D721Med (cell line): Measurements from ENCODE around the gene CCDC141.

Source experiments
- DNase-seq: peaks from one replicate; pipeline ENCODE4 v3.0.0; 2011; ENCODE audit warnings: low spot score; ENCODE audit not compliant: insufficient read length
- FAIRE-seq: peaks from 2 replicates; lab custom pipeline; 2011; peaks lifted over from hg19 to GRCh38; lab: Jason Lieb, UNC
- TF ChIP-seq, protein P1 (sequence below): IDR thresholded peaks from 2 replicates; pipeline ENCODE4 v1.5.1; 2012; ENCODE audit warnings: mild to moderate bottlenecking, control low read depth; ENCODE audit not compliant: insufficient read depth; ENCODE audit errors: missing control alignments

Gene CCDC141

DNA sequence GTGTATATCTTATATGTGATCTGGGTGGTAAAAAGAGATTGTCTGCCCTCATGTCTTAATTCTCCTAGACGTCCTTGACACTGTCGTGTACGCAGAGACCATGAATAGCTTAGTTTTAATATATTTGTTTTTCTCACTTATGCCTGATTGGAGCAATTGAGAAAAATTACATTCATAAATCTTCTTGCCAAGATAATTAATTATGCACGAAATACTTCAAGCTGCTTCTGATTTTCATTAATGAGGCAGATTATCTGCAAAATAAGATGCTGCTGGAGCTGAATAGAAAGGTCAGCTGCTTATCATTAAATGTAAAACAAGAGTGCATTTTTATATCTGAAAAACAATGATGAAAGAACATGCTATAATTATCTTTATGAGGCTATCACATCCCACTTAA is 95.9 kb downstream of the CCDC141 start:
- TF ChIP-seq, protein P1, sequence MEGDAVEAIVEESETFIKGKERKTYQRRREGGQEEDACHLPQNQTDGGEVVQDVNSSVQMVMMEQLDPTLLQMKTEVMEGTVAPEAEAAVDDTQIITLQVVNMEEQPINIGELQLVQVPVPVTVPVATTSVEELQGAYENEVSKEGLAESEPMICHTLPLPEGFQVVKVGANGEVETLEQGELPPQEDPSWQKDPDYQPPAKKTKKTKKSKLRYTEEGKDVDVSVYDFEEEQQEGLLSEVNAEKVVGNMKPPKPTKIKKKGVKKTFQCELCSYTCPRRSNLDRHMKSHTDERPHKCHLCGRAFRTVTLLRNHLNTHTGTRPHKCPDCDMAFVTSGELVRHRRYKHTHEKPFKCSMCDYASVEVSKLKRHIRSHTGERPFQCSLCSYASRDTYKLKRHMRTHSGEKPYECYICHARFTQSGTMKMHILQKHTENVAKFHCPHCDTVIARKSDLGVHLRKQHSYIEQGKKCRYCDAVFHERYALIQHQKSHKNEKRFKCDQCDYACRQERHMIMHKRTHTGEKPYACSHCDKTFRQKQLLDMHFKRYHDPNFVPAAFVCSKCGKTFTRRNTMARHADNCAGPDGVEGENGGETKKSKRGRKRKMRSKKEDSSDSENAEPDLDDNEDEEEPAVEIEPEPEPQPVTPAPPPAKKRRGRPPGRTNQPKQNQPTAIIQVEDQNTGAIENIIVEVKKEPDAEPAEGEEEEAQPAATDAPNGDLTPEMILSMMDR = no peak
- no peak for FAIRE-seq
- DNase-seq = no peak

DNA sequence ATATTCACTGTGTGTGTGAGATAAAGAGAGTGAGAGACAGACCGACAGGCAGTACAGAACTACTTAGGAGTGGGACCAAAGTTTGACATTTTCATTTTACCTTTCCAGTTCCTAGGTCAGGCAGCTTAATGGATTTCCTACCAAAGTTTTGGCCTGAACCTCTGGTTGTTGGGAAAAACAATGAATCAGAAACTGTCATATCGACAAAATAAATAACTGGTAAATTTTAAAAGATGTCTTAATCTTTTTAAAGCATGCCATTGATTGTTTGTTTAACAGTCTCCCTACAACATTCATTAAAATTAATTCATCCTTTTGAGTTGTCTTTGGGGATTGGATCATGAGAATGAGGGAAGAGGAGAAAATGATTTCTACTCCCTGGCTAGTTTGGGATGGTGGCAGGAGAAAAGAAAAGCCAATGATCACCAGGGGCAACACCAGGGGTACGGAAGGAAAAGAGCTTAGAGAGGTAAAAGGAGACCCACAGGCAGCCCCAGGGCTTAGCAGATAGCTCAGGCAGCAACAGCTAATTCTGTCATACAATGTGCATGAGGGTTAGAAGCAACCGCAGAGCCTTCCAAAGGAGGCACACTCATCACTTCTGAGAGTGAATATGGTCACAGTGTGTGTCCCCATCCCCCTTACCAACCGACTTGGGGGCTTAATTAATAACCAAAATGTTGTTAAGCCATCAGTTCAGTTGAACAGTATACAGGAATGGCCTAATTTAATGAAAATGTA is 98.5 kb downstream of the CCDC141 start:
- DNase-seq (no peak), FAIRE-seq (no peak)
- TF ChIP-seq, protein P1 = no peak

DNA sequence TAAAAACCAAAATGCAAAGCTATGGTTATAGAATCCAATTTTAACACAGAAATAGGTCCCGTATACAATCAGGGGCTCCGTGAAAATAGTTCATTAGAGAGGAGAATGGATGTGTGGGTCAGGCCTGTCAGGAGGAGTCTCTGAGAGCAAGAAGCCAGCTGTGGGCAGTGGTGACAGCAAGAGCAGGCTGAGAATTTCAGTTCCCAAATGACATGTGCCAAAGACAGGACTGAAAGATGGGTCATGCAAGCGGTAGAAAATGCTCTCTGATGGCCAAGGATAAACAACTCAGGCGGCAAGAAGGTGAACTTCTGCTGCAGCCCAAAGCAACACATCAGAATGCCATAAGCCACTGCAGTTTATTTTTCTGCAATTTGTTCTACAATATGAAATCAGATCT is 100.4 kb downstream of the CCDC141 start:
- FAIRE-seq (no peak), DNase-seq (no peak)
- TF ChIP-seq, protein P1 = no peak

DNA sequence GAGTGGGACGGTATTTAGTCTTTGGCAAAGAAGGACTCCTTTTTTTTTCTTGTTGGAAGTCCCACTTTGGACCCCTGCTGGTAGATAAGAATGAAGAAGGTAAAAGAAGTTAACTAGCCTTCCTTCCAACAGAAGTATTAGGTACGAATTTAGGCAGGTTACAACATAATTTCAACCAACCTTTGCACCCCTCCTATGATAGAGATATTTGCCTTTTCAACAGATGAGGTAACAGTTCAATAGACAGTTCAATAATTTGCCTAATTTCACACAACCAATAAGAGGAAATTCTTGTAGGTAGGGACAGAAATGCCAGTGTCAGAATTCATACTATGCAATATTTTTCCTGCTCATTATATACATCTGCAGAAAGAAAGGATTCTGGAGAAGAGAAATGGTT is 100.8 kb downstream of the CCDC141 start:
- no peak for DNase-seq
- FAIRE-seq = no peak
- TF ChIP-seq, protein P1 = no peak

DNA sequence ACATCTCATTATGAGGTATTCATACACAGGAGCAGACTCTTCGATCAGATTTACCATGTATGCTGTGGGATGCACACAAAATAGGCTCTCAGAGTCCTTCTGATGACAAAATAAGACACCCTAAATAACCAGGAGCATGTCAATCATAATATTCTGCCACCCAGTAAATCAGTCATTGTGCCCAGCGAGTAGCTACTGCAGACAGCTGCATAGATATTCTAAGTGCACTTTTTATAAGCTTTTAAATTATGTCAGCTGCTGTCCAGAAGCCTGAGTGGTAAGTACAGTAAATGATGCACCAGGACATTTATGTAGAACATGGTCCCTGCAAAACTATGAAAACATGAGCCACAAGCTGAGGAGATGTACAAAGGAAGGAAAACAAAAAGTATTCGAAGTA is 102.9 kb downstream of the CCDC141 start:
- TF ChIP-seq, protein P1 = no peak
- no peak for DNase-seq
- FAIRE-seq = no peak

DNA sequence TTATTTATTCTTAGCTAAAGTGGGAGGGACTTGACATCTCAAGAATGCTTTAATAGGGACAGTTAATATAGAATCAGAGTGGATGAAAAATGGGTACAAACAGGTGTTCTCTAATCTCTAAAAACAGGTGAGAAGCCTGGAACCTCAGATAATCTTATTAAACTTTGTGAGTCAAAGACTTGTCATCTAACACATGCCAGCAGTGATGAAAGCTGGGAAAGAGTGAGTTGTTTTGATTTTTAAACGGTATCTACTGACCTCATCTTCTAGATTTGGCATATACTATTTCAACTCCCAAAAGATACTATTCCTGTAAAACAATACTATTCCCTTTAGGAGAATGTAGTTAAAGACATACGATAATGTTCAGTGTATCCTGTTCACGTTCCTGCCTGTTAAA is 103.4 kb downstream of the CCDC141 start:
- no peak for FAIRE-seq
- no peak for DNase-seq
- TF ChIP-seq, protein P1 = no peak

DNA sequence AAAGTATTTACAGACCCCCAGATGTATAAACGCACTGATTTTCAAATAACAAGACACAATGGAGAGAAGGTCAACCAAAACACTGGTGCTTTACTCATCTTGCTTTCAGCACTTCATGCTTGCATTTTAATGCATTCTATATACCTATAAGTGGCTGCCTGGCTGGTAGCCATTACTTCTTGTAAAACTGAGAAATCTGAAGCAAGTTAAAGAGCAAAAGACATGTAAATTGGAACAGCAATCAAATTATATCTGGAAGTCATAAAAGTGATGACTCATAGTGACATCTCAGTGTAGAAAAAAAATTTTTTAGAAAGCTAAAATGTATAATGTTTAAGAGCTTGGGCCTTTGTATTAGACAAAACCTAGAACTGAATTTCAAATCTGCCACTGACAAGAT is 106.2 kb downstream of the CCDC141 start:
- DNase-seq (no peak), FAIRE-seq (no peak)
- TF ChIP-seq, protein P1 = no peak
